MM.1S (cell line): ENCODE results near the gene GRK3.
"Not testable (repeated sequence)": the region's sequence is repeated elsewhere in the genome, so short reads cannot be mapped to it uniquely, and the experiment has no call there.

Source experiments
- CTCF ChIP-seq: fragments of 300-600 bp; sonication (generic); IDR thresholded peaks from 2 replicates; pipeline ENCODE4 v1.5.1; 2016; ENCODE audit warnings: antibody characterized with exemption, low read length, mixed read lengths
- EZH2 ChIP-seq: fragments of 300-600 bp; sonication (generic); optimal IDR thresholded peaks from 2 replicates; pipeline ENCODE3; 2017; ENCODE audit warnings: low read depth, mild to moderate bottlenecking, antibody characterized with exemption, low read length, mixed read lengths
- EZH2phosphoT487 ChIP-seq: fragments of 300-600 bp; sonication (generic); IDR thresholded peaks from 2 replicates; pipeline ENCODE4 v1.6.1; 2018; ENCODE audit warnings: antibody characterized with exemption, low read length

DNA sequence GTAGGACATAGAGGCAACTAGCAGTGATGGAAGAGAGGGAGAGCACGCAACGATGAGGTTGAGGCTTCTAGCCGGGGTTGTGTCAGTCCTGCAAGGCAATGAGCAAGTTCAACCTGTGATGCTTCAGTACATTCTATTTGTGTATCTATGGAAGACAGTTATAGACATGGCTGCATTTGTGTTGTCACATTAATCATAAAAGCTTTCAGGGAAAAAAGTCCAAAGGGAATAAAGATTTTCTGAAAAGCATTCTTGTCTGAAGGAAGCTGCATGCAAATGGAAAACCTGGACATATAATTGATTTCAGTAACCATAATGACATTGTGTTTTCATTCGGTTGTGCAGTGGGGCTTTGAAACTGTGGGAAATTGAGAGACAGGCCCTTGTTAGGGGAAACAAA, 32.8 kb upstream of the GRK3 start:
- not testable (repeated sequence) for TF ChIP-seq CTCF, EZH2, EZH2phosphoT487
